Natural killer cell (primary cell): ENCODE measurements around the gene EBNA1BP2. TPM values are rescaled to one million over a fixed set of nuclear protein-coding genes. Genes with fewer than 3 reads are reported as not detected.

Experiments
- ATAC-seq, 3 donors: fragments of 150-1000 bp in 2 of 3; fragments of 200-7000 bp in 1 of 3; cut with Tn5 transposase; 1 replicate in 1 of 3; 2 replicates in 2 of 3; pipeline ENCODE4 v1.10.0; 2021; ENCODE audit warnings: mild to moderate bottlenecking in 2 of 3, moderate library complexity in 2 of 3
- DNase-seq, 2 donors: peaks; one replicate each; pipeline versions ENCODE4 v3.0.0 to v3.0.0-alpha.2; 2013 to 2021; ENCODE audit warnings: mixed read lengths in 1 of 2
- H3K27ac ChIP-seq: one replicate; pipeline ENCODE4 v1.5.1; 2013; ENCODE audit warnings: mild to moderate bottlenecking, low read length
- H3K27me3 ChIP-seq: one replicate; pipeline ENCODE4 v1.6.1; 2013; ENCODE audit warnings: low read length; ENCODE audit not compliant: control insufficient read depth, insufficient read depth
- H3K36me3 ChIP-seq: one replicate; pipeline ENCODE4 v1.6.1; 2013; ENCODE audit warnings: low read length; ENCODE audit not compliant: control insufficient read depth, insufficient read depth
- H3K4me1 ChIP-seq: one replicate; pipeline ENCODE4 v1.6.1; 2013; ENCODE audit warnings: low read length; ENCODE audit not compliant: control insufficient read depth, insufficient read depth
- H3K4me3 ChIP-seq: one replicate; pipeline ENCODE4 v1.5.1; 2013; ENCODE audit warnings: low read length
- H3K9me3 ChIP-seq: one replicate; pipeline ENCODE4 v1.6.1; 2013; ENCODE audit warnings: low read length; ENCODE audit not compliant: control insufficient read depth, insufficient read depth
- H3K27ac Mint-ChIP-seq, 2 donors: one replicate each; pipeline ENCODE4 v1.8.0; 2022; ENCODE audit warnings: mild to moderate bottlenecking in 2 of 2, mixed read lengths in 2 of 2, moderate library complexity in 1 of 2
- H3K27me3 Mint-ChIP-seq, 2 donors: one replicate each; pipeline ENCODE4 v1.8.0; 2022; ENCODE audit warnings: low read depth in 2 of 2, mixed read lengths in 2 of 2
- H3K36me3 Mint-ChIP-seq: one replicate; pipeline ENCODE4 v1.8.0; 2022; ENCODE audit warnings: mixed read lengths
- H3K4me1 Mint-ChIP-seq, 2 donors: one replicate each; pipeline ENCODE4 v1.8.0; 2022; ENCODE audit warnings: mixed read lengths in 2 of 2
- H3K4me3 Mint-ChIP-seq: one replicate; pipeline ENCODE4 v1.8.0; 2022; ENCODE audit warnings: mild to moderate bottlenecking, moderate library complexity, mixed read lengths
- H3K9me3 Mint-ChIP-seq, 2 donors: one replicate each; pipeline ENCODE4 v1.8.0; 2022; ENCODE audit warnings: mixed read lengths in 2 of 2
- CTCF ChIP-seq: fragments of 200-600 bp; IDR thresholded peaks from one replicate; pipeline ENCODE4 v1.8.0; 2022; ENCODE audit warnings: antibody characterized with exemption
- WGBS: methylation state at CpG from one replicate; pipeline ENCODE4 v1.1.7; 2013; ENCODE audit warnings: missing lambda C conversion rate; ENCODE audit not compliant: insufficient coverage; 5-methylcytosine and 5-hydroxymethylcytosine counted together
- intact Hi-C: fragments of 100-400 bp; cut with micrococcal nuclease; formaldehyde crosslinking; loops from one replicate; pipeline ENCODE4 v1.14.2; 2022
- total RNA-seq, 4 donors: library from RNA; stranded (reverse); fragments of 120-200 nt in 1 of 4; gene quantifications; one replicate each; pipeline versions ENCODE4 v1.2.3 to v1.2.4, GENCODE V29; 2013 to 2022

The EBNA1BP2 gene
- total RNA-seq, 3 donors from 2014 or later (not counting 1 experiment from before 2014, with no cell fraction given), result 21.2 to 28.5 (median 23.6) TPM

- Mint-ChIP-seq H3K27ac (no peak overlapping the region), H3K4me1 (no peaks in the 10 kb centered on the region), H3K9me3 (peaks cover 2 to 6% of the 10 kb centered on the region in 2 donors), H3K4me3 (no peak overlapping the region), H3K36me3 (peaks cover 6% of the 10 kb centered on the region), H3K27me3 (peaks cover 13 to 20% of the 10 kb centered on the region in 2 donors)
- ATAC-seq (no peak), DNase-seq (no peak)
- H3K4me1 ChIP-seq, result no peaks in the 10 kb centered on the region
- no peak for TF ChIP-seq CTCF
- H3K27me3 ChIP-seq, result peaks cover 6% of the 10 kb centered on the region
- no peak overlapping the region for H3K27ac ChIP-seq
- no peaks in the 10 kb centered on the region for H3K9me3 ChIP-seq
- WGBS, result 71% methylated on average over 8 of the region's 8 CpGs
- no peaks in the 10 kb centered on the region for H3K36me3 ChIP-seq
- intact Hi-C loops, result no loop called here
- H3K4me3 ChIP-seq, result no peak overlapping the region
Observed at GRCh38 chr1:43199093-43199726, 27.1 kb upstream of the EBNA1BP2 start.

- H3K27ac ChIP-seq, result no peak overlapping the region
- H3K9me3 ChIP-seq, result no peaks in the 10 kb centered on the region
- no peak for ATAC-seq
- intact Hi-C loops, result no loop called here
- 83% methylated on average over 5 of the region's 7 CpGs for WGBS
- DNase-seq, result no peak
- H3K4me3 ChIP-seq, result no peak overlapping the region
- H3K27me3 ChIP-seq, result peaks cover 7% of the 10 kb centered on the region
- TF ChIP-seq CTCF, result no peak
- H3K36me3 Mint-ChIP-seq, result peaks cover 9% of the 10 kb centered on the region
- H3K4me1 Mint-ChIP-seq, result no peaks in the 10 kb centered on the region
- peaks cover 15 to 21% of the 10 kb centered on the region in 2 donors for H3K27me3 Mint-ChIP-seq
- H3K36me3 ChIP-seq, result no peaks in the 10 kb centered on the region
- H3K4me1 ChIP-seq, result no peaks in the 10 kb centered on the region
- no peak overlapping the region for H3K4me3 Mint-ChIP-seq
- peaks cover 3 to 6% of the 10 kb centered on the region in 2 donors for H3K9me3 Mint-ChIP-seq
- no peak overlapping the region for H3K27ac Mint-ChIP-seq
Observed at GRCh38 chr1:43197343-43198127, 25.4 kb upstream of the EBNA1BP2 start.

GRCh38 chr1:43194509-43194908 lies 22.4 kb upstream of the EBNA1BP2 start:
- H3K36me3 ChIP-seq, result no peaks in the 10 kb centered on the region
- H3K9me3 ChIP-seq, result no peaks in the 10 kb centered on the region
- H3K4me1 ChIP-seq, result no peaks in the 10 kb centered on the region
- H3K4me1 Mint-ChIP-seq, result no peaks in the 10 kb centered on the region
- H3K4me3 Mint-ChIP-seq, result no peak overlapping the region
- peaks cover 17% of the 10 kb centered on the region for H3K36me3 Mint-ChIP-seq
- intact Hi-C loops, result no loop called here
- no peak for TF ChIP-seq CTCF
- DNase-seq (no peak), ATAC-seq (no peak)
- H3K27me3 ChIP-seq, result peaks cover 7% of the 10 kb centered on the region
- H3K27ac ChIP-seq, result no peak overlapping the region
- no peak overlapping the region for H3K4me3 ChIP-seq
- peaks cover 22 to 34% of the 10 kb centered on the region in 2 donors for H3K27me3 Mint-ChIP-seq
- H3K9me3 Mint-ChIP-seq, result peaks cover 3 to 6% of the 10 kb centered on the region in 2 donors
- no peak overlapping the region for H3K27ac Mint-ChIP-seq
